Stimulated activated CD8-positive, alpha-beta memory T cell treated with anti-CD3 and anti-CD28 coated beads, Interleukin-12 subunit alpha, Interleukin-12 subunit beta, amount 100 ng/mL, for 4 hours (primary cell): Measurements from ENCODE around the gene HSPG2.
A peak's percentile ranks its signal among the peaks of the same experiment; 100 is the strongest.
"Not testable (repeated sequence)": the region's sequence is repeated elsewhere in the genome, so short reads cannot be mapped to it uniquely, and the experiment has no call there.

Experiments used
- DNase-seq: peaks from one replicate; pipeline ENCODE4 v3.0.0-alpha.2; 2020; ENCODE audit warnings: low read depth

Gene HSPG2

DNA sequence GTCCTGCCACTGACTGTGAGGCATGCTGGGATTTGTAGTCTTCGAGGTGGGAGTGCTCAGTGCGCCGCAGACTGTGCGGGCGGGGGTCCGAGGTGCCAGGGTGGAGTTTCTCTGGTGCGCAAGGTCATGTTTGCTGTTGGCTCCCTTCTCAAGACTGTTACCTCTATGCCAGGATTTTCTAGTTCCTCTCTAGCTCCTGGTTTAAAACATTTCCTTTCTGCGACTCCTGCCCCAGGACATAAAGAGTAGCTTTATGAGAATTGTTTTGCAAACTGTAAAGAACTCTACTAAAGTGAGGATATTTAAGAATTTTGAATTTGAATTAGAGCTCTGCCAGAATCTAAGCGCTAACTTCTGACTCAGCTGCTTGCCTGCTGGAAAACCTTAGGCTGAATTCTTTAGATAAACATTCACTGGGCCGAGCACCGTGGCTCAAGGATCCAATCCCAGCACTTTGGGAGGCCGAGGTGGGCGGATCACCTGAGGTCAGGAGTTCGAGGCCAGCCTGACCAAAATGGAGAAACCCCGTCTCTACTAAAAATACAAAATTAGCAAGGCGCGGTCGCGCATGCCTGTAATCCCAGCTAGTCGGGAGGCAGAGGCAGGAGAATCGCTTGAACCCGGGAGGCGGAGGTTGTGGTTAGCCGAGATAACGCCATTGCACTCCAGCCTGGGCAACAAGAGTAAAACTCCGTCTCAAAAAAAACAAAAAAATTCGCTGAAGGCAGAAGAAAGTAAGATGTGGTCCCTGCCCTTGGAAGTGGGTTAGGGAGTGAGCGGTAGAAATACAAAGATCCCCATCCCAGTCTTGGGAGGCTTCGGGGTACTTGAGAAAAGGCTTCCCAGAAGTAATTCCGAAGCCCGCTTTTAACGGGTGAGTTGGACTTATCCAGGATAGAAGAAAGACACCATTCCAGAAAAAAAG, 153.2 kb downstream of the HSPG2 start:
- DNase-seq = no peak

DNA sequence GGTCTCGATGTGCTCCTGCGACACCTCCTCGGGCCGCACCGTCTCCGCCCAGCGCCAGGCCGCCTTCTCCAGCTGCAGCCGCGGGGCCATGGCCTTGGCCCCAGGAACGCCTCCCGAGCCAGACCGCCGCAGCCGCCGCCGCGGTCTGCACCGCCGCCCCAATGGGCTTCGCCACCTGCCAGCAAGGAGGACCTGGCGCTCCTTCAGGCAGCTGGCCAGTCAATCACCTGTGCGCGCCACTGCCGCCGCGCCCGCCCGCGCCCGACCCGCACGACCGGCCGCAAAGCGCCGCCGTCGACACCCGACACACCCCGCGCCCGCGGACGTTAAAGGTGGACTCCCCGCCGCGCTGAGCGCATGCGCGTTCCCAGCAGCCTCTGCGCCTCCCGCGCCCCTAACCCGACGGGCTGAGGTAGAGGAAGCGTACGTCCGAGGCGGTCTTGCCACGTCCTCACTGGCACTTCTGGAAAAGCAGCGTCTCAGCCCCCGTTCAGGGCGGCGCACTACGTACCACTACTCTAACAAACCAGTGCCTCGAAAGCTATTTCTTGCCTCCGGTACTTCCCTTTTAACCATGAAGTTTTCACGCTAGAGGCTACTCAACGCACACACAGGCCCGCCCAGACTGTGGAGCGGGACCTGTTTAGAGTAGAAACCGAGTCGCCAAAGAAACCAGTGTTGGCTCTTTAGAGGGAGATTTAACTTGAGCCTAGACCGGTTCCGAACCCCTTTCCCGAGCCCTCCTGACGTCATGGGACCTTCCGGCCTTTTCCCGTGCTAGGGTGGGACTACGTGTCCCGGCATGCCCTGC, 154.0 kb downstream of the HSPG2 start, which contains the start of gene USP48:
Gene USP48, minus strand, starts transcription at position 282 of the 811 bp plus-strand sequence. Its CDS starts 192 bp downstream, at position 90.
- peak; percentile 95 for DNase-seq

DNA sequence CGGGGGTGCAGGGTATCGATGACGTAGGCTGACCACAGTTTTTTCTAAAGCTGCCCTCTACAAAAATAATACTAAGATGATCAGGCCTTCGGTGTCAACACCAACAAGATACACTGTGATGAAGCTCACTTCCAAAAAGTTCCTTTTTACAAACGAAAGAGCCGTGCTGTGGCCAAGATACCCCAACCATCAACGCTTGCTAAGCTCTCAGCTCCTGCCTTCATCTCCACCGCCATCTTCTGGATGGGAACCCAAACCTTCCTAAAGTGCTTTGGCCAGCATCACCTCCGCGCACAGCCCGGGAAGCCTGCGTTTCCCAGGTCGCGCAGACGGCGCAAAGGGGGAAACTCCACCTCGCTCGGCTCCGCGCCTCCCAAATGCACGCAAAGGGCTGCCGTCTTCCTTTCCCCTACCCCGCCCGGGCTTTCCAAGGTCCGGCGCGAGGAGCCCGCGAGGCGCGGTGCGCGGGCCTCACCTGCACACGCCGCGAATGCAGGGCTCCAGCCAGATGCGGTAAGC, 154.7 kb downstream of the HSPG2 start:
- DNase-seq = peak; percentile 25

DNA sequence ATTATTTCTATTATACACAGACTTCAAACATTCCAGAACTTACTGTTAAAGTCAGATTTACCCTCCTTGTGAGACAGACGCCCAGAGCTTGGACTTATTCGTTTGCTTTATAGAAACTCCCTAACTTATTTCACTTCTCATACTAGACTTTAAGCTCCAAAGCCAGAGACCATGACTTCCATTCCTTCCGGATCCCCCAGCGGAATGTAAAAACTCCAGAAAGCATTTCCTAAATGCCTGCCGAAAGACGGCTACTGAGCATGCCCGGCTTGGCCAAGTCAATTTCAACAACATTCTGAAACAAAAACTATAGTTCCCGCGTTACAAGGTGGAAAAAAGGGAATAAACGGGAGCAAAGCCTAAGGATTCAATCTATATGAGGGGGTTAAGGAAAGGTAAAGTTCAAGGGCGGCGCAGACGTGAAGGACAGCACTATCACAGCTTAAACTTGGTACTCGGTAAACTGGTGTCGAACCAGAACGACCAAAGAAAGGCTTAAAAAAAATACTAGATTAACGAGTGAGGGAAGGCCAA, 155.2 kb downstream of the HSPG2 start:
- no peak for DNase-seq

DNA sequence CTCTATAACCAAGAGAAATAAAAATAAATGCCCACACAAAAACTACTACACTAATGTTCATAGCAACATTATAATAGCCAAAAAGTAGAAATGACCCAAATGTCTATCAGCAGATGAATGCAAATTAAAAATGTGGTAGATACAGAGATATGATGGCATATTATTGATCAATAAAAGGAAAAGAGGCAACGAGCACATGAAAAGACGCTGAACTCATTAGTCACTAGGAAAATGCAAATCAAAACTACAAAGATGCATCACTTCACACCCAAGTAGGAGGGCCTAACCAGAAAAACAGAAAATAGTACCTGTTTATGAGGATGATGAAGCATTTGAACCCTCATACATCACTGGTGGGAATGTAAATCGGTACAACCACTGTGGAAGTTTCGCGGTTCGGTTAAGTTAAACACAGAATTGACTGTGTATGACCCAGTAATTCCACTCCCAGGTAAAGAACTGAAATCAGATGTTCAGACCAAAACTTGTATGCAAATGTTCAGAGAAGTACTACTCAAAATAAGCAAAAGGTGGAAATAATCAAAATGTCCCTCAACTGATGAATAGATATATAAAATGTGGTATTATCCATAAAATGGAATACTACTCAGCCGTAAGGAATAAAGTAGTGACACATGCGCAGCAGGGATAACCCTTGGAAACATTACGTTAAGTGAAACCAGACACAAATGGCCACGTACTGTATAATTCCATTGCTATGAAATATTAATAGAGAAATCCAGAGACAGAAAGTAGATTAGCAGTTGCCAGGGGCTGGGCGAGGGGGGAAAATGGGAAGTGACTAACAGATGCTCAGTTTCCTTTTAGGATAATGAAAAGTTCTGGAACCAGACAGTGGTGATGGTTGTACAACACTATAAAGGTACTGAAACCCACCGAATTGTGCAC, 157.2 kb downstream of the HSPG2 start:
- no peak for DNase-seq

DNA sequence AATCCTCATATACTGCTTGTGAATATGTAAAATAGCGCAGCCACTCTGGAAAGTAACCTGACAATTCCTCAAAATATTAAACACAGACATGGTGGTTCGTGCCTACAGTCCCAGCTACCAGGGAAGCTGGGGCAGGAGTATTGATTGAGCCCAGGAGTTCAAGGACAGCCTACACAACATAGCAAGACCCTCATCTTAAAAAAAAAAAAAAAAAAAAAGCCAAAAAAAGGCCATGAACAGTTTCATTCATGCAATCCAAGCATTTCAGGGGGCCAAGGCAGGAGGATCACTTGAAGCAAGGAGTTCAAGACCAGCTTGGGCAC, 158.7 kb downstream of the HSPG2 start:
- DNase-seq = no peak

DNA sequence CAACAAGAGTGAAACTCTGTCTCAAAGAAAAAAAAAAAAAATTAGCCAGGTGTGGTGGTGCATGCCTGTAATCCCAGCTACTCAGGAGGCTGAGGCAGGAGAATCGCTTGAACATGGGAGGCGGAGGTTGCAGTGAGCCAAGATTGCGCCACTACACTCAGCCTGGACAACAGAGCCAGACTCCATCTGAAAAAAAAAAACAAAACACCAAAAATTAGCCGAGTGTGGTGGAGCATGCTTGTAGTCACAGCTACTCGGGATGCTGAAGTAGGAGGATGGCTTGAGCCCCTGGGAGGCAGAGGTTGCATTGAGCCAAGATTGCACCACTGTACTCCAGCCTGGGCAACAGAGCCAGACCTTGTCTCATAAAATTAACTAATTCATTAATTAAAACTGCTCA, 160.2 kb downstream of the HSPG2 start:
- not testable (repeated sequence) for DNase-seq

DNA sequence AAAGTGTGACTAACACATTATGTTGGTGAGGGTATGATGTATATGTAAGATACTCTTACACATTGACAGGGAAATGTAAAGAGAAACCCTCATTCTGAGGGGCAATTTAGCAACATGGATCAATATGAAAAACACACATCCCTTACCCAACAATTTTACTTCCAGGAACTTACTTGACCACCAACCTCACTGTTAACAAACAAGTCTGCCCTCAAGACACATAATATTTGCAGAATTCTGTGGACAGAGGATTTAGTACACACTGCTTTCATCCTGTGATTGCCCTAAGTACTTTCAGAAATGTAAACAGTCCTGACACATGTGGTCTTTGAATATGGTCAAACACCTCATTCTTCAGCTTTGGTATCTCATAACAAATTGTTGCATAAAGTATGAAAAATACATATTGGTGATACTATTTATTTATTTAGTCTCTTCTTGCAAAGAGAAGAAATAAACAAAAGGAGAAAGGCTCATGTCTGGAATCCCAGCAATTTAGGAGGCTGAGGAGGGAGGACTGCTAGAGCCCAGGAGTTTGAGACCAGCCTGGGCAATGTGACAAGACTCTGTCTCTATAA, 161.0 kb downstream of the HSPG2 start:
- no peak for DNase-seq

DNA sequence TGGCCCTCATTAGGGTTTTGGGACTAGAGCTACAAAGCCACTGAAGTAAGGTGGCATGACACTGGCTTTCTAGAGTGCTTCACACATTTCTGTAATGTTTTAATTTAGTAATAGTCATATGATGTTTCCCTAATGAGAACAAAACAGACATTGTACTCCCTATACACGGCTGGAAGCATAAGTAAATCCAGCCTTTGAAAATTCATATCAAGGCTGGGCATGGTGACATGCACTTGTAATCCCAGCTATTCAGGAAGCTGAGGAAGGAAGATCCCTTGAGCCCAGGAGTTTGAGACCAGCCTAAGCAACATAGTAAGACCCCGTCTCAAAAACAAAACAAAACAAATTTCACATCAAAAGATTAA, 161.6 kb downstream of the HSPG2 start:
- DNase-seq = no peak

DNA sequence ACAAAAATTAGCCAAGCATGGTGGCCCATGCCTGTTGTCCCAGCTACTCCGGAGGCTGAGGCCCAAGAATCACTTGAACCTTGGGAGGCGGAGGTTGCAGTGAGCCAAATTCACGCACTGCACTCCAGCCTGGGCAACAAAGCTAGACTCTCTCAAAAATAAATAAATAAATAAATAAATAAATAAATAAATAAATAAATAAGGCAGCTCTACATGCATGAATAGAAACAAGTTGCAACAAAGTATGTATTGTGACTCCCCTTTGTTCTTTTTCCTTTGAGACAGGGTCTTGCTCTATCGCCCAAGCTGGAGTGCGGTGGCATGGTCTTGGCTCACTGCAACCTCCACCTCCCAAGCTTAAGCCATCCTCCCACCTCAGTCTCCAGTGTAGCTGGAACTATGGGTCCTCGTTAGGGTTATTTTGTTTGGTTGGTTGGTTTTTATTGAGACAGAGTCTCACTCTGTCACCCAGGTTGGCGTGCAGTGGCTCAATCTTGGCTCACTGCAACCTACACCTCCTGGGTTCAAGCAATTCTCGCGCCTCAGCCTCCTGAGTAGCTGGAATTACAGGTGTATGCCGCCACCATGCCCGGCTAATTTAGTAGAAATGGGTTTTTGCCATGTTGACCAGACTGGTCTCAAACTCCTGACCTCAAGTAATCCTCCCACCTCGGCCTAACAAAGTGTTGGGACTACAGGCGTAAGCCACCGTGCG, 162.1 kb downstream of the HSPG2 start:
- DNase-seq = no peak

DNA sequence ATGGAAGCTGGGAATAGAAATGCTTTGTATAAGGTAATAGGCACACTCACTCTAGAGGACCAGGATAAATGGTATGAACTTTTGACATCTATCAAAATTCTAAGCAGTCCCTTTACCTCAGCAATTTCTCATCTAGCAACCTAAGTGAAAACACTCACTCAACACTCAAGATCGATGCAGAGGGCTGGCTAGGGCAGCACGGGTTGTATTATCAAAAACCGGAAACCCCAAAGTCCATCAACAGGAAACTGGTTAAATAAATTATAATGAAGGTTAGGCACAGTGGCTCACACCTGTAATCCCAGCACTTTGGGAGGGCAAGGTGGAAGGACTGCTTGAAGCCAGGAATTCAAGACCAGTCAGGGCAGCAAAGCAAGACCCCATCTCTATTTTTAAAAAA, 163.5 kb downstream of the HSPG2 start:
- DNase-seq = no peak
